Regular cardiac myocyte (primary cell): ENCODE results near the gene TMEM126A. TPM values are rescaled to one million over a fixed set of nuclear protein-coding genes. Genes with fewer than 3 reads are reported as not detected.

Experiments
- total RNA-seq: library from RNA; depleted of rRNA; stranded (reverse); fragments of >200 nt; gene quantifications from 2 replicates; pipeline ENCODE4 v1.2.3, GENCODE V29; 2014

The TMEM126A gene
- 30.7 and 57.1 TPM in 2 replicates for total RNA-seq

GRCh38 chr11:85647604-85648299 is at the start of gene TMEM126A:
Gene TMEM126A, plus strand, starts transcription at chr11:85647967. Its CDS starts 2,289 bp downstream, at chr11:85650256.

GRCh38 chr11:85627332-85627997 is 20.3 kb upstream of the TMEM126A start, which contains the start of gene DLG2:
Gene DLG2, minus strand, starts transcription at chr11:85627344.

GRCh38 chr11:85627998-85628770 is 19.6 kb upstream of the TMEM126A start, which contains the start of gene TMEM126B:
Gene TMEM126B, plus strand, starts transcription at chr11:85628593. Its CDS starts 15 bp downstream, at chr11:85628608.

GRCh38 chr11:85664615-85665481 is 17.1 kb downstream of the TMEM126A start, which contains the start of gene CREBZF:
Gene CREBZF, minus strand, starts transcription at chr11:85665129. Its CDS starts 254 bp downstream, at chr11:85664875.

GRCh38 chr11:85685820-85686459 is 38.2 kb downstream of the TMEM126A start, which contains the start of gene CCDC89:
Gene CCDC89, minus strand, starts transcription at chr11:85686195. Its CDS starts 65 bp downstream, at chr11:85686130.

Other genes starting within 250 kb of the TMEM126A start
- 0.58 and 1.4 TPM in 2 replicates for gene DLG2, start 20.6 kb upstream of the TMEM126A start, total RNA-seq
- 62.5 and 65.7 TPM in 2 replicates for gene TMEM126B, start 19.4 kb upstream of the TMEM126A start, total RNA-seq
- 26.8 and 51.9 TPM in 2 replicates for gene CREBZF, start 17.2 kb downstream of the TMEM126A start, total RNA-seq
- 3.7 and 6.1 TPM in 2 replicates for gene CCDC89, start 38.2 kb downstream of the TMEM126A start, total RNA-seq
- 24.3 and 64.8 TPM in 2 replicates for gene SYTL2, start 163.2 kb downstream of the TMEM126A start, total RNA-seq
- gene CCDC83, start 207.4 kb downstream of the TMEM126A start, total RNA-seq = under 0.01 TPM in 1 of 2 replicates, not detected in the other